OCI-LY1 (cell line): Measurements from ENCODE around the gene DDX10.

Experiments
- H2AFZ ChIP-seq: fragments of 200-600 bp; sonication (generic), shearing (Covaris generic); 2 replicates; pipeline ENCODE4 v1.6.0; 2014; ENCODE audit warnings: antibody characterized with exemption, mild to moderate bottlenecking, low read length
- H3F3A ChIP-seq: fragments of 200-600 bp; sonication (generic), shearing (Covaris generic); 2 replicates; pipeline ENCODE4 v1.6.0; 2014; ENCODE audit warnings: mild to moderate bottlenecking, antibody characterized with exemption, low read length, moderate library complexity; ENCODE audit not compliant: insufficient read depth
- H3K27ac ChIP-seq: fragments of 200-600 bp; sonication (generic); 2 replicates; pipeline ENCODE4 v1.5.1; 2014; ENCODE audit warnings: low read length, mixed run types, mild to moderate bottlenecking, low read depth; ENCODE audit not compliant: poor library complexity, severe bottlenecking
- H3K27me3 ChIP-seq: fragments of 200-600 bp; sonication (generic); 2 replicates; pipeline ENCODE4 v1.6.0; 2014; ENCODE audit warnings: antibody characterized with exemption, mild to moderate bottlenecking, low read length, moderate library complexity; ENCODE audit not compliant: insufficient read depth
- H3K36me3 ChIP-seq: fragments of 200-600 bp; sonication (generic); 2 replicates; pipeline ENCODE4 v1.6.1; 2014; ENCODE audit warnings: mild to moderate bottlenecking, antibody characterized with exemption, low read length, moderate library complexity, mixed read lengths; ENCODE audit not compliant: insufficient read depth
- H3K4me1 ChIP-seq: fragments of 200-600 bp; sonication (generic); 2 replicates; pipeline ENCODE4 v1.5.1; 2014; ENCODE audit warnings: mild to moderate bottlenecking, low read length, moderate library complexity; ENCODE audit not compliant: insufficient read depth, severe bottlenecking
- H3K4me2 ChIP-seq: fragments of 200-600 bp; sonication (generic), shearing (Covaris generic); 2 replicates; pipeline ENCODE4 v1.6.1; 2014; ENCODE audit warnings: low read length
- H3K4me3 ChIP-seq: fragments of 200-600 bp; sonication (generic); 2 replicates; pipeline ENCODE4 v1.5.1; 2014; ENCODE audit warnings: low read length, low read depth, mild to moderate bottlenecking, mixed read lengths; ENCODE audit not compliant: poor library complexity, severe bottlenecking
- H3K79me2 ChIP-seq: fragments of 200-600 bp; shearing (Covaris generic); 2 replicates; pipeline ENCODE4 v1.6.1; 2016; ENCODE audit warnings: mixed run types, low read length, mixed read lengths; ENCODE audit not compliant: insufficient read depth
- H3K9ac ChIP-seq: fragments of 200-600 bp; sonication (generic), shearing (Covaris generic); 2 replicates; pipeline ENCODE4 v1.6.1; 2014; ENCODE audit warnings: mild to moderate bottlenecking, low read length, mixed read lengths
- H3K9me2 ChIP-seq: fragments of 200-600 bp; sonication (generic), shearing (Covaris generic); 2 replicates; pipeline ENCODE4 v1.6.1; 2014; ENCODE audit warnings: low read depth, mild to moderate bottlenecking, low read length, mixed read lengths
- H3K9me3 ChIP-seq: fragments of 200-600 bp; shearing (Covaris generic); 2 replicates; pipeline ENCODE4 v1.6.1; 2014; ENCODE audit warnings: low read length, mixed read lengths
- H4K20me1 ChIP-seq: fragments of 200-600 bp; sonication (generic), shearing (Covaris generic); 2 replicates; pipeline ENCODE4 v1.6.0; 2016; ENCODE audit warnings: mild to moderate bottlenecking, low read length; ENCODE audit not compliant: insufficient read depth
- EZH2 ChIP-seq: fragments of 200-600 bp; sonication (generic), shearing (Covaris generic); IDR thresholded peaks from 2 replicates; pipeline ENCODE4 v1.8.0; 2017; ENCODE audit warnings: borderline replicate concordance, mixed run types, mild to moderate bottlenecking, antibody characterized with exemption, low read length, moderate library complexity, mixed read lengths
- TF ChIP-seq, protein P1 (sequence below): fragments of 200-600 bp; sonication (generic), shearing (Covaris generic); IDR thresholded peaks from 2 replicates; pipeline ENCODE4 v1.5.1; 2017; ENCODE audit warnings: mild to moderate bottlenecking, antibody characterized with exemption, low read length, moderate library complexity, mixed read lengths

The DDX10 gene

DNA sequence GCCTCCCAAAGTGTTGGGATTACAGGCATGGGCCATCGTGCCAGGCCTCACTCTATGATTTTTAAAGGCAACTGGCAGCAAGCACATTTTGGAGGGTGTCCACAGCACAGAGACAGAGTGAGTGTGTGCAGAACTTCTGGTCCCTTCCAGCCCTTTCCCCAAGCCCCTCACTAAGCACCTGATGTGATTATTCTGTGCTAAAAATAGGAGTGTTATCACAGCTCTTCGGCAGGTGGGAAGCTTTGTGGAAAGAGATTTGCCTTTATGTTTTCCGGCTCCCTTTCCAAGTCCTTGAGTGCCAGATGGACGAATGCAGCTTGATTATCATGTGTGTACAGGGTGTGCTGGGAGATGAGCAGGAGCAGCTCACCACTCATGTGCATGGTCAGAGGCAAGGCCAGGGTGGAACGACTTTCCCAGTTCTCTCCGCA is 310.8 kb downstream of the DDX10 start:
- Histone ChIP-seq H3K27me3 (no peaks in the 10 kb centered on the region), H3K9ac (no peak overlapping the region), H3K4me3 (no peak overlapping the region), H2AFZ (no peak overlapping the region), H3K79me2 (no peaks in the 10 kb centered on the region), H3K9me3 (no peaks in the 10 kb centered on the region), H3F3A (no peaks in the 10 kb centered on the region), H3K4me1 (no peaks in the 10 kb centered on the region), H3K4me2 (no peak overlapping the region), H4K20me1 (no peaks in the 10 kb centered on the region), H3K9me2 (no peaks in the 10 kb centered on the region), H3K36me3 (no peaks in the 10 kb centered on the region), H3K27ac (no peak overlapping the region)
- TF ChIP-seq, protein P1, sequence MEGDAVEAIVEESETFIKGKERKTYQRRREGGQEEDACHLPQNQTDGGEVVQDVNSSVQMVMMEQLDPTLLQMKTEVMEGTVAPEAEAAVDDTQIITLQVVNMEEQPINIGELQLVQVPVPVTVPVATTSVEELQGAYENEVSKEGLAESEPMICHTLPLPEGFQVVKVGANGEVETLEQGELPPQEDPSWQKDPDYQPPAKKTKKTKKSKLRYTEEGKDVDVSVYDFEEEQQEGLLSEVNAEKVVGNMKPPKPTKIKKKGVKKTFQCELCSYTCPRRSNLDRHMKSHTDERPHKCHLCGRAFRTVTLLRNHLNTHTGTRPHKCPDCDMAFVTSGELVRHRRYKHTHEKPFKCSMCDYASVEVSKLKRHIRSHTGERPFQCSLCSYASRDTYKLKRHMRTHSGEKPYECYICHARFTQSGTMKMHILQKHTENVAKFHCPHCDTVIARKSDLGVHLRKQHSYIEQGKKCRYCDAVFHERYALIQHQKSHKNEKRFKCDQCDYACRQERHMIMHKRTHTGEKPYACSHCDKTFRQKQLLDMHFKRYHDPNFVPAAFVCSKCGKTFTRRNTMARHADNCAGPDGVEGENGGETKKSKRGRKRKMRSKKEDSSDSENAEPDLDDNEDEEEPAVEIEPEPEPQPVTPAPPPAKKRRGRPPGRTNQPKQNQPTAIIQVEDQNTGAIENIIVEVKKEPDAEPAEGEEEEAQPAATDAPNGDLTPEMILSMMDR: no peak
- no peak for TF ChIP-seq EZH2

DNA sequence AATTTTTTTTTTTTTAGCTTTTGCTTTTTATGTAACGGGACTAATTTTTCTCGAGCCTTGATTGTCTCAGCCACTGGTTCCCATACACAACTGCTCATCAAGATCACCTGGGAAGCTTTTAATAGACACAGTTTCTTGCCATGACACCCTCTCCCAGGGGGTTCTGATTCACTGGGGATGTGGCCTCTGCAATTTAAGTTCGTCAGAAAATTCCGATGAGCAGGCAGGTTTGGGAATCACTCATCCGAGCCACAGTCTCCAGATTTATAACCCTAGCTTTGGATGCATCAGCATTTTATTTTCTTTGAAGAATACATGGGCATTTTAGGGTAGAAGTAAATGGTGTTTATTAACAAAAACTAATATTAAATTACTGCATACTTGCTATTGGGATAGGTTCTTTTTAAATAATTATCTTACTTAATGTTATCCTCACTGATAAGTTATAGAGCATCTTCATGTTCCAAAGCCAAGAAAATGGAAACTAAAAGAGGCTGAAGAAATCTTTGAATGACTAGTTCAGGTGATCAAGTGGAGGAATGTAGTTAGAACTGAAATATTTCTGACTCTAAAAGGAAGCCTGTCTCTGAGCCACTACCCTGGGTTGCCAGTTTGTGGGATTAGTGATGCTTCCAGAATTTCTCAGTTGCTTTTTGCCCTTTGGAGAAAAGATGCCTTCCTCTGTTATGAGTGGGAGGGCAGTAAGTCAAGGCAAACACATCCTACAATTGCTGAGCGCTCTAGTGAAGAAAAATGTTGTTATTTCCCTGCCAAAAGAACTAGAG is 319.0 kb downstream of the DDX10 start:
- Histone ChIP-seq H3K27ac (no peak overlapping the region), H3K9me3 (no peaks in the 10 kb centered on the region), H3K4me2 (no peak overlapping the region), H3K4me3 (no peak overlapping the region), H3K36me3 (no peaks in the 10 kb centered on the region), H3K9ac (no peak overlapping the region), H3K79me2 (no peaks in the 10 kb centered on the region), H3K4me1 (no peaks in the 10 kb centered on the region), H3K9me2 (no peaks in the 10 kb centered on the region), H4K20me1 (no peaks in the 10 kb centered on the region), H3K27me3 (no peaks in the 10 kb centered on the region), H2AFZ (no peak overlapping the region), H3F3A (no peaks in the 10 kb centered on the region)
- TF ChIP-seq, protein P1: no peak
- TF ChIP-seq EZH2: no peak

DNA sequence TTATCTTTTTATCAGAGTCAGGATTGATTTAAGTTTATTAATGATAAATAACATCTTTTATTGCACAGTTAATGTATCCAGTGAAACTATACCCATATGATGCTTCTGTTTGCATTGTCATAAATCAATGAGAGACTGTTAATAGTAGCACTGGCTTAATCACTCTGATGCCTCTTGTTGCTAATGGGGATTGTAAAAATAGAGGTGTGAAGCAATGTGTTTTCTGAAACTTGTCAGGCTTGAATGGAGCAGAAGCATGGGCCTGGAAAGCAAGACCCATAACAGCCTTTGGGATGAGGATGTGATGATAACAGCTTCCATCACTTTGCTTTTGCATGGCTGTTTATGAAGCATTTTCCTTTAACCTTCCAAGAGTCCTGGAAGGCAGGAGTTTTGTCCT is 319.7 kb downstream of the DDX10 start:
- Histone ChIP-seq H3F3A (no peaks in the 10 kb centered on the region), H3K4me2 (no peak overlapping the region), H3K9me3 (no peaks in the 10 kb centered on the region), H4K20me1 (no peaks in the 10 kb centered on the region), H3K27me3 (no peaks in the 10 kb centered on the region), H2AFZ (no peak overlapping the region), H3K36me3 (no peaks in the 10 kb centered on the region), H3K9me2 (no peaks in the 10 kb centered on the region), H3K4me3 (no peak overlapping the region), H3K9ac (no peak overlapping the region), H3K4me1 (no peaks in the 10 kb centered on the region), H3K27ac (no peak overlapping the region), H3K79me2 (no peaks in the 10 kb centered on the region)
- TF ChIP-seq, protein P1: no peak
- TF ChIP-seq EZH2: no peak
